Ascending aorta (tissue), 2 donors: ENCODE measurements around the gene MYL7. TPM values are rescaled to one million over a fixed set of nuclear protein-coding genes. Genes with fewer than 3 reads are reported as not detected.

Source experiments
- DNase-seq, 2 donors: peaks; one replicate each; pipeline ENCODE4 v3.0.0-alpha.2; 2019; ENCODE audit warnings: low spot score in 2 of 2
- H3K27ac ChIP-seq, 2 donors: fragments of 200-600 bp; sonication (generic); one replicate each; pipeline ENCODE4 v1.5.1; 2016 to 2017; ENCODE audit warnings: mild to moderate bottlenecking in 1 of 2
- H3K27me3 ChIP-seq: fragments of 200-600 bp; sonication (generic); one replicate; pipeline ENCODE4 v1.5.1; 2017
- H3K36me3 ChIP-seq, 2 donors: fragments of 200-600 bp; sonication (generic); one replicate each; pipeline ENCODE4 v1.5.1; 2016
- H3K4me1 ChIP-seq, 2 donors: fragments of 200-600 bp; sonication (generic); one replicate each; pipeline ENCODE4 v1.5.1; 2016 to 2017; ENCODE audit warnings: mild to moderate bottlenecking in 1 of 2
- H3K4me3 ChIP-seq, 2 donors: fragments of 200-600 bp; sonication (generic); one replicate each; pipeline ENCODE4 v1.5.1; 2016 to 2017; ENCODE audit warnings: mild to moderate bottlenecking in 1 of 2
- H3K9me3 ChIP-seq, 2 donors: fragments of 200-600 bp; sonication (generic); one replicate each; pipeline ENCODE4 v1.5.1; 2016
- CTCF ChIP-seq, 3 experiments: fragments of 200-600 bp in 2 of 3; fragments of 450-650 bp in 1 of 3; sonication (generic) in 2 of 3; IDR thresholded peaks; one replicate each; pipeline ENCODE4 v1.5.1; 2016 to 2019; ENCODE audit warnings: antibody characterized with exemption in 3 of 3, mild to moderate bottlenecking in 1 of 3, moderate library complexity in 1 of 3
- intact Hi-C: fragments of 100-400 bp; cut with DNase I; formaldehyde crosslinking; loops from one replicate; pipeline ENCODE4 v1.15.1; 2023
- total RNA-seq: library from RNA; depleted of rRNA; stranded (reverse); fragments of >200 nt; gene quantifications from one replicate; pipeline ENCODE4 v1.1.0, GENCODE V29; 2016

The MYL7 gene
- total RNA-seq, 1 donor from 2014 or later: not detected

GRCh38 chr7:44187636-44188416 lies 46.7 kb upstream of the MYL7 start:
- Histone ChIP-seq H3K27ac (no peak overlapping the region), H3K36me3 (no peaks in the 10 kb centered on the region), H3K9me3 (peaks cover 0 to 5% of the 10 kb centered on the region in 2 donors), H3K27me3 (no peaks in the 10 kb centered on the region), H3K4me3 (no peak overlapping the region), H3K4me1 (no peaks in the 10 kb centered on the region)
- TF ChIP-seq CTCF (IDR thresholded peaks at IDR 0.05): no peak
- intact Hi-C loops: no loop called here
- DNase-seq: peak in 1 of 2 donors; percentile 41

DNA sequence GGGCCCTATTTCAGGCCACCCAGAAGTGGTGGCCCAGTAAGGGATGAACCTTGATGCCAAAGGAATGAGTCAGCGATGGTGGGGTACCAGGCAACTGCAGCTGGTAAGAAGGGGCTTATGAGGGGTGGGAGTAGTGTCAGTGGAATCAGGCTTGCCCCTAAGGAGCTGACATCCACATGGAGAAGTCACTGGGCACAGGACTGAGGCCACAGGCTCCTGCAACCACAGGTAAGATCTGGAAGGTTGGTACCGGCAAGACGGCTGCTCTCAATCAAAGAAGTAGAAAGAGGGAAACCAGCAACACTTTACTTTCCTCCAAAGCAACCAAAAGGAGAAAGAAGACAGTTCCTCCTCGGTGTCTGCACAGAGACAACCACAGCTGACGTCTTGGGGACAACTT lies 45.6 kb upstream of the MYL7 start:
- intact Hi-C loops: no loop called here
- Histone ChIP-seq H3K4me1 (no peaks in the 10 kb centered on the region), H3K4me3 (no peak overlapping the region), H3K27me3 (no peaks in the 10 kb centered on the region), H3K36me3 (no peaks in the 10 kb centered on the region), H3K9me3 (peaks cover 0 to 7% of the 10 kb centered on the region in 2 donors), H3K27ac (no peak overlapping the region)
- no peak for TF ChIP-seq CTCF (IDR thresholded peaks at IDR 0.05)
- peak in 1 of 2 donors; percentile 53 for DNase-seq

DNA sequence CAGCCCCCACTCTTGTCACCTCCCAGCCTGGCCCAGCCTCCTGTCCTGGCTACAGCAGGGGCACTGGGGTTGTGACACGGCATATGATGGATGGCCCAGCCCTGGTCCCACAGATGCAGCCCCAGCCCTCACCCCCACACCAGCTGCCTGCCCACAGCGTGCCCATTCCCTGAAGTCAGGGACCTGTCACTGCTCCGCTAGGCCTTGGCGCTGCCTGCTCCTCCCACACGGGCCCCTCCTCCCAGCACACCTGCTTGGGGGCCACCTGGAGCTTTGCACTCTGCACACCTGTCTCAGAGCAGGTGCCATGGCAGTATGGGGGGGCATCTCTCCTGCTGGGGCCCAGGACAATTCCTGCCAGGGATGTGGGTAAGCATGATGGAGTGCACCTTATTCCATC lies 44.6 kb upstream of the MYL7 start:
- Histone ChIP-seq H3K4me3 (no peak overlapping the region), H3K36me3 (no peaks in the 10 kb centered on the region), H3K9me3 (peaks cover 0 to 7% of the 10 kb centered on the region in 2 donors), H3K27me3 (no peaks in the 10 kb centered on the region), H3K27ac (no peak overlapping the region), H3K4me1 (no peaks in the 10 kb centered on the region)
- intact Hi-C loops: no loop called here
- peak in 1 of 2 donors; percentile 35 for DNase-seq
- TF ChIP-seq CTCF (IDR thresholded peaks at IDR 0.05): no peak

GRCh38 chr7:44184873-44185446 lies 43.8 kb upstream of the MYL7 start:
- H3K4me1 ChIP-seq: no peaks in the 10 kb centered on the region
- peaks cover 0 to 7% of the 10 kb centered on the region in 2 donors for H3K9me3 ChIP-seq
- TF ChIP-seq CTCF (IDR thresholded peaks at IDR 0.05): no peak
- intact Hi-C loops: no loop called here
- H3K4me3 ChIP-seq: no peak overlapping the region
- H3K27ac ChIP-seq: no peak overlapping the region
- no peaks in the 10 kb centered on the region for H3K27me3 ChIP-seq
- no peak for DNase-seq
- H3K36me3 ChIP-seq: no peaks in the 10 kb centered on the region

GRCh38 chr7:44184206-44184872 lies 43.2 kb upstream of the MYL7 start:
- H3K36me3 ChIP-seq: no peaks in the 10 kb centered on the region
- peaks cover 0 to 7% of the 10 kb centered on the region in 2 donors for H3K9me3 ChIP-seq
- H3K4me1 ChIP-seq: no peaks in the 10 kb centered on the region
- TF ChIP-seq CTCF (IDR thresholded peaks at IDR 0.05): no peak
- no peak overlapping the region for H3K4me3 ChIP-seq
- no peaks in the 10 kb centered on the region for H3K27me3 ChIP-seq
- DNase-seq: peak in 1 of 2 donors; percentile 33
- H3K27ac ChIP-seq: no peak overlapping the region
- intact Hi-C loops: no loop called here
